ENCODE measurements around the gene ABTB1. TPM values are rescaled to one million over a fixed set of nuclear protein-coding genes. Genes with fewer than 3 reads are reported as not detected.

The ABTB1 gene
- total and polyA plus RNA-seq, 12 donors: 2.8 to 96.0 (median 32.2) TPM

DNA sequence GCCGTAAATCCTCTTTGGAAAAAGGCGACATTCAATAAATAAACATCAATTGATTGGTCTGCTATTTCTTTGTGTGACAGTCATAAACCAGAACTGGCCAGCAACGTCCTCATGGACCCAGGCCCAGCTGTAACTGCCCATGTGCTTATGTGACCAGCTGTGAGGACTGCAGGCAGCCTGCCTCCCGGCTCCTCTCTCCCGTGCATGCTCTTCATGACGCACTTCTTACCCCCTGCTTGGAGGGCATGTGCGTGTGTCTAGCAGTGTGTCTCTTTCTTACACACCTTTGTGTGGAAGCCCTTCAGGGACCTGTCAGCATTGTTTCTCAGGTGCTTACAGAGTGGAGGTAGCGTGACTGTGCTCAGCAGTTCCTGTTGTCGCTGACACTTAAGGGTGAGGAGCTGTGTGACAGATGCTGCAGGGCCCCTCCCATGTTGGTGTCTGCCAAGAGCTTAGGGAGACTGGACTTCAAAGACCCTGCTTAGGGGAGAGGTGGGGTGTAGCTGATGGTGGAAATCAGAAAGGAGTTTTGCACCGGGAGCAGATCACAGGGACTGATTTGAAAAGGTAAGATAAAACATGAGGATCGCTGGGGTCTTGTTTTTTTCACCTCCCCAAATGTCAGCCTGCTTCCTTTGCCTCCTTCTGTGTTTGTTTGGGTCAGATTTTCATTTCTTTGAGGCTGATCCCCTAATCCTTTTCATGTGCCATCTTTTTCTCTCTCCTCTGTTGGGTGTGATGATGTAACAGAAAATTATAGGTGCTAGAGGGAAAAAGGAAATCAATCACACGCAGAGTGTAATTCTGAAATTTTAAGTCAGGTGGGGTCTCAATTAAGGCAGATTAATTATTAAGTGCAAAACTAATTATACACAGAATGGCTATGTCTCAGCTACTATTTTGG, 41.7 kb upstream of the ABTB1 start:
- 91 to 96% (median 93%) methylated on average over 12 of the region's 12 CpGs for WGBS, 4 donors
- Histone ChIP-seq H3K36me3 (replicated peaks in 1 of 2) (no peaks in the 10 kb centered on the region), H3K9me3 (replicated peaks in 1 of 3) (no peaks in the 10 kb centered on the region), H3K27ac (no peak overlapping the region), H3K4me1 (replicated peaks in 1 of 2) (peaks cover 8 to 11% of the 10 kb centered on the region in 2 donors), H3K4me3 (no peak overlapping the region), H3K27me3 (no peaks in the 10 kb centered on the region)
- intact Hi-C loops (cut with DNase I): no loop called here
- no peak for DNase-seq
- TF ChIP-seq, protein P1, sequence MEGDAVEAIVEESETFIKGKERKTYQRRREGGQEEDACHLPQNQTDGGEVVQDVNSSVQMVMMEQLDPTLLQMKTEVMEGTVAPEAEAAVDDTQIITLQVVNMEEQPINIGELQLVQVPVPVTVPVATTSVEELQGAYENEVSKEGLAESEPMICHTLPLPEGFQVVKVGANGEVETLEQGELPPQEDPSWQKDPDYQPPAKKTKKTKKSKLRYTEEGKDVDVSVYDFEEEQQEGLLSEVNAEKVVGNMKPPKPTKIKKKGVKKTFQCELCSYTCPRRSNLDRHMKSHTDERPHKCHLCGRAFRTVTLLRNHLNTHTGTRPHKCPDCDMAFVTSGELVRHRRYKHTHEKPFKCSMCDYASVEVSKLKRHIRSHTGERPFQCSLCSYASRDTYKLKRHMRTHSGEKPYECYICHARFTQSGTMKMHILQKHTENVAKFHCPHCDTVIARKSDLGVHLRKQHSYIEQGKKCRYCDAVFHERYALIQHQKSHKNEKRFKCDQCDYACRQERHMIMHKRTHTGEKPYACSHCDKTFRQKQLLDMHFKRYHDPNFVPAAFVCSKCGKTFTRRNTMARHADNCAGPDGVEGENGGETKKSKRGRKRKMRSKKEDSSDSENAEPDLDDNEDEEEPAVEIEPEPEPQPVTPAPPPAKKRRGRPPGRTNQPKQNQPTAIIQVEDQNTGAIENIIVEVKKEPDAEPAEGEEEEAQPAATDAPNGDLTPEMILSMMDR (IDR thresholded peaks at IDR 0.05): no peak
- TF ChIP-seq POLR2A (IDR thresholded peaks at IDR 0.05): no peak

DNA sequence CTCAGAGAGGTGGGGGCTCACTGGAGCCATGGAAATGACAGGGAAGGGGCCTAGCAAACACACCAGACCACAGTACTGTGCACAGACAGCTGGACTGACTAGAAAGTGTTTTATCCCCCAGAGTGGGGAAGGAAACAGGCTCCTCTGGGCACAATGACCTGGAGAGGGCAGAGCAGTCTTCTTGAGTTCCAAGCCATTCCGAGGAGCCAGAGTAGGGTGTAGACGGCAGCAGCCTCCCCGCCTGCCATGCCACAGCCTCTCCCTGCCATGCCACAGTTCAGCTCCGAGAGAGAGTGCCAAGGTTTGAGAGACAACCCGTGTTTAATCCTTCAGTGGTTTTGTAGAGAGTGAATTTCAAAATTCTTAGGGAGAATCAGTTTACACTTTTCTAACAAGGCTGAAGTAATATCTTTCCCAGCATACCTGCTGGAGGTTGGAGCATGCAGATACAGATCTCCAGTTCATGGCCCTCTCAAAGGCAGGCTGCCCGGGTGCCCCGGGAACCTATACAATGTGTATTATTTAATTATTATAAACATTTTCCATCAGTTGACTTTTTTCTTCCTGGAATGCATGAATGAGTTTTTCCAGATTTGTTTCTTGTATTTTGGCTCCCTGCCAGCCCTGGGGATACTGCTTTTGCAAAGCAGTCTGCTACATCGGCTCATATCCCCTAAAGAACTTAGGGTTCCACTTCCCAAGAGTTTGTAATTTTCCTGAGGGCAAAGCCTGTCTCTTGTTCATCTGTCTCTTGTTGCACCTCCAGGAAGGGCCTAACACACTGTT, 40.5 kb upstream of the ABTB1 start:
- Histone ChIP-seq H3K4me1 (replicated peaks in 1 of 2) (peaks cover 8 to 11% of the 10 kb centered on the region in 2 donors), H3K4me3 (no peak overlapping the region), H3K27ac (no peak overlapping the region), H3K27me3 (no peaks in the 10 kb centered on the region), H3K9me3 (replicated peaks in 1 of 3) (no peaks in the 10 kb centered on the region), H3K36me3 (replicated peaks in 1 of 2) (no peaks in the 10 kb centered on the region)
- no peak for DNase-seq
- intact Hi-C loops (cut with DNase I): no loop called here
- TF ChIP-seq, protein P1 (IDR thresholded peaks at IDR 0.05): no peak
- no peak for TF ChIP-seq POLR2A (IDR thresholded peaks at IDR 0.05)
- 67 to 86% (median 82%) methylated on average over 4 to 8 of the region's 8 CpGs for WGBS, 4 donors

DNA sequence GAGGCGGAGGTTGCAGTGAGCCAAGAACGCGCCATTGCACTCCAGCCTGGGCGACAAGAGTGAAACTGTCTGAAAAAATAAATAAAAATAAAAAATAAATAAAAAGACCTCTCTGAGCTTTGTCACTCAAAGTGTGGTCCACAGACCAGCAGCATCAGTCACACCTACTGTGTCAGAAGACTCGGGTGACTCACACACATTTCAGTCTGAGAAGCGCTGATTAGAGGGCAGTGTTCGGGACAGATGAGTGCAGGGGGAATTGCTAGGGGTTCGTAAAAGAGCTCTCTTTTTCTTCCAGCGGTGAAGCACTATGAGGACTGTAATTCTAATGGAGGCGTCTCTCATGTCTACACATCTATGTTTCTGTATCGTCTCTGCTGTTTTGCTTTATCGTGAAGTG, 38.1 kb upstream of the ABTB1 start:
- no peak overlapping the region for H3K27ac ChIP-seq
- no peaks in the 10 kb centered on the region for H3K36me3 ChIP-seq (replicated peaks in 1 of 2)
- H3K9me3 ChIP-seq (replicated peaks in 1 of 3): no peaks in the 10 kb centered on the region
- no peaks in the 10 kb centered on the region for H3K27me3 ChIP-seq
- peaks cover 6 to 8% of the 10 kb centered on the region in 2 donors for H3K4me1 ChIP-seq (replicated peaks in 1 of 2)
- 90 to 93% (median 93%) methylated on average over 12 of the region's 12 CpGs for WGBS, 4 donors
- no peak for DNase-seq
- intact Hi-C loops (cut with DNase I): no loop called here
- no peak for TF ChIP-seq POLR2A (IDR thresholded peaks at IDR 0.05)
- TF ChIP-seq, protein P1 (IDR thresholded peaks at IDR 0.05): no peak
- no peak overlapping the region for H3K4me3 ChIP-seq

DNA sequence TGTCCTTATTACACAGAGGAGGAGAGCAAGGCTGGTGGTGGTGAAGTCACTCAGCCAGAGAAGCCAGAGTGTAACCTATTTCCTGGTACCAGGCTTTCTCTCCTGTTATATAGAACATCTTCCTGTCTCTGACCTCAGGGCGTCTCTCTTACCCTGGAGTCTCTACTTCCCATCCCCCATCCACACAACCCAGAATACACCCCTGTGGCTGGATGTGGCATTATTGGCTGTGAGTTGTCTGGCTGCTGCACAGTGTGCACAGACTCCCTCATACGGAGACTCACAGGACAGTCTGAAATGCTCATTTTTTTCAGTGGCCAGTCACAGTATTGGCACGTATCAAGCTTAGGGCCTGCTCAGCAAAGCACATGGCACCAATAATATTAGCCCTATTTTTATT, 35.2 kb upstream of the ABTB1 start:
- TF ChIP-seq, protein P1 (IDR thresholded peaks at IDR 0.05): no peak
- TF ChIP-seq POLR2A (IDR thresholded peaks at IDR 0.05): no peak
- H3K9me3 ChIP-seq (replicated peaks in 1 of 3): no peaks in the 10 kb centered on the region
- WGBS, 4 donors: 67 to 73% (median 71%) methylated on average over 3 of the region's 3 CpGs
- DNase-seq: no peak
- H3K27me3 ChIP-seq: no peaks in the 10 kb centered on the region
- intact Hi-C loops (cut with DNase I): no loop called here
- H3K4me3 ChIP-seq: no peak overlapping the region
- H3K27ac ChIP-seq: no peak overlapping the region
- H3K4me1 ChIP-seq (replicated peaks in 1 of 2): no peaks in the 10 kb centered on the region
- H3K36me3 ChIP-seq (replicated peaks in 1 of 2): no peaks in the 10 kb centered on the region
